Tibial artery (tissue), 4 donors: ENCODE data around the gene MGAT4C.

Experiments used
- DNase-seq, 2 donors: peaks; one replicate each; pipeline ENCODE4 v3.0.0-alpha.2; 2019
- H3K27ac ChIP-seq, 2 donors: fragments of 200-600 bp; sonication (generic) in 1 of 2; 1 replicate in 1 of 2; 2 replicates in 1 of 2; pipeline ENCODE4 v1.5.1; 2018 to 2019; ENCODE audit warnings: mild to moderate bottlenecking in 1 of 2
- H3K27me3 ChIP-seq, 2 donors: fragments of 200-600 bp; sonication (generic) in 1 of 2; one replicate each; pipeline versions ENCODE4 v1.5.1 to v1.6.0; 2016 to 2019
- H3K36me3 ChIP-seq, 3 donors: fragments of 200-600 bp; sonication (generic) in 2 of 3; one replicate each; pipeline ENCODE4 v1.5.1; 2016 to 2019; ENCODE audit warnings: mild to moderate bottlenecking in 2 of 3
- H3K4me1 ChIP-seq, 4 donors: fragments of 200-600 bp; sonication (generic) in 2 of 4; 1 replicate in 3 of 4; 2 replicates in 1 of 4; pipeline ENCODE4 v1.5.1; 2016 to 2019
- H3K4me3 ChIP-seq, 2 donors: fragments of 200-600 bp; sonication (generic) in 1 of 2; 1 replicate in 1 of 2; 2 replicates in 1 of 2; pipeline ENCODE4 v1.5.1; 2018 to 2019; ENCODE audit warnings: mild to moderate bottlenecking in 2 of 2
- H3K9me3 ChIP-seq, 3 donors: fragments of 200-600 bp; sonication (generic) in 1 of 3; one replicate each; pipeline ENCODE4 v1.5.1; 2016 to 2019
- CTCF ChIP-seq, 2 experiments: fragments of 200-600 bp in 1 of 2; fragments of 450-650 bp in 1 of 2; IDR thresholded peaks; one replicate each; pipeline ENCODE4 v1.5.1; 2017 to 2019; ENCODE audit warnings: antibody characterized with exemption in 2 of 2, mild to moderate bottlenecking in 1 of 2, moderate library complexity in 1 of 2
- intact Hi-C: fragments of 100-400 bp; cut with DNase I; formaldehyde crosslinking; loops from one replicate; pipeline ENCODE4 v1.15.0; 2023; ENCODE audit warnings: low total_unique reads

MGAT4C gene

DNA sequence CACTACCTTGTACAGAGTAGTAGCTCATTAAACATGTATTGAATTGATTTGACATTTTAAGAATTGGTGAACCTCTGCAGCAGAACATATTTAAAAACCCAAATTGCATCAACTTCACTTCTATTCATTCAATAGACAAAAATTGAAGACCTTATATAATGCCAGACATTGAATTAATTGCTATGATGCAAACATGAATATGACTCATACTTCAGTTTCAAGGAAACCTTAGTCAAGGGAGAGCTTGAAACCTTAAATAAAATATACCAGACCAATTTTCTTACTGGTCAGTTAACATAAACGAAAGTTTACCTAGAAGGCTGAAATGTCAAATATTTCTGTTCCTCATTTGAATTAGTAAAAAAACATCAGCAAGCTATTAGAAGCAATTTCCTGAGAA, 5.0 kb upstream of the MGAT4C start:
- no peak for TF ChIP-seq CTCF (IDR thresholded peaks at IDR 0.05)
- no peaks in the 10 kb centered on the region for H3K27me3 ChIP-seq
- H3K36me3 ChIP-seq: no peaks in the 10 kb centered on the region
- H3K4me3 ChIP-seq: no peak overlapping the region
- DNase-seq: no peak
- no peak overlapping the region for H3K27ac ChIP-seq
- intact Hi-C loops: no loop called here
- H3K9me3 ChIP-seq: no peaks in the 10 kb centered on the region
- H3K4me1 ChIP-seq: peaks cover 0 to 10% (median 8%) of the 10 kb centered on the region in 4 donors

DNA sequence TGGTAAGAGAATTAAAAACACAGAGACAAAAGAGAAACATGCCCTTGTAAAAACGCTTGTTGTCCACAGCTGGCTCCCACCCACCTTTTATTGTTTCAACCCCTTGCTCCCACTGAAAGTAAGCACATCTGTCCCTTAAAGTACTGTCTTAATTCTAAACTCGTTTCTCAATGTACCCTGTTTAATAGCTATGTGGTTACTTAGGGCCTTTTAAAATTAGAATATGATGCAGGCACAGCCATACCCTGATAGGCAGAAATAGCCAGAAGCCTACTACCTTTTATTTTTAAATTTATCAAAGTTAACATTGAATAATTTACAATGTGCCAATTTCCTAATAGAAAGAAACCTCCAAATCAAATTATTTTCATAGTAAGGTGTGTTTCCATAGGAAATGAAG, 4.0 kb upstream of the MGAT4C start:
- Histone ChIP-seq H3K4me1 (peaks cover 0 to 10% (median 8%) of the 10 kb centered on the region in 4 donors), H3K27ac (no peak overlapping the region), H3K4me3 (no peak overlapping the region), H3K9me3 (no peaks in the 10 kb centered on the region), H3K27me3 (no peaks in the 10 kb centered on the region), H3K36me3 (no peaks in the 10 kb centered on the region)
- intact Hi-C loops: no loop called here
- no peak for TF ChIP-seq CTCF (IDR thresholded peaks at IDR 0.05)
- no peak for DNase-seq

GRCh38 chr12:86257134-86257533, 943 bp upstream of the MGAT4C start:
- intact Hi-C loops: no loop called here
- no peaks in the 10 kb centered on the region for H3K27me3 ChIP-seq
- H3K27ac ChIP-seq: no peak overlapping the region
- H3K4me3 ChIP-seq: no peak overlapping the region
- no peak for TF ChIP-seq CTCF (IDR thresholded peaks at IDR 0.05)
- no peaks in the 10 kb centered on the region for H3K4me1 ChIP-seq
- no peaks in the 10 kb centered on the region for H3K36me3 ChIP-seq
- no peaks in the 10 kb centered on the region for H3K9me3 ChIP-seq
- DNase-seq: no peak

GRCh38 chr12:86254399-86255107, 1.6 kb downstream of the MGAT4C start:
- no peak for TF ChIP-seq CTCF (IDR thresholded peaks at IDR 0.05)
- H3K27me3 ChIP-seq: no peaks in the 10 kb centered on the region
- H3K27ac ChIP-seq: no peak overlapping the region
- intact Hi-C loops: no loop called here
- no peaks in the 10 kb centered on the region for H3K36me3 ChIP-seq
- no peak for DNase-seq
- no peaks in the 10 kb centered on the region for H3K9me3 ChIP-seq
- H3K4me3 ChIP-seq: no peak overlapping the region
- H3K4me1 ChIP-seq: no peaks in the 10 kb centered on the region

DNA sequence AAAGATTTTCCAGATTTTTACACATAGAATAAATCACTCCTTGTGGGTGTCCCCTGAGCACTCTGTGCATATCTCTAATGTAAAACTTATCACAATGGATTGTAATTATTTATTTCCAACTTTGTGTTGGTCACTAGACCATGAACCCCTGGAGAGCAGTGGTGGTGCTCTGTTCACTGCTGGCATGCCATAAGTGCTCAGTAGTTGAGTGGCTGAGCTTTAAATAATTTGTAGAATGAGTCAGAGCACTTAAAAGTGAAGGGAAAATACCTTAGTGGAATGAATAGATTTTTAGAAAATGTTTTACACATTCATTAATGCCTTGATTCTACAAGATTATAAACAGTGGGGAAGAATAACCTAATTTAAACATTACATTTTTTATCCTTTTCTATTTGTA, 6.3 kb downstream of the MGAT4C start:
- no peak for DNase-seq
- TF ChIP-seq CTCF (IDR thresholded peaks at IDR 0.05): no peak
- H3K9me3 ChIP-seq: no peaks in the 10 kb centered on the region
- no peak overlapping the region for H3K27ac ChIP-seq
- intact Hi-C loops: no loop called here
- H3K27me3 ChIP-seq: no peaks in the 10 kb centered on the region
- no peaks in the 10 kb centered on the region for H3K36me3 ChIP-seq
- H3K4me1 ChIP-seq: no peaks in the 10 kb centered on the region
- no peak overlapping the region for H3K4me3 ChIP-seq

GRCh38 chr12:86249276-86249675, 6.9 kb downstream of the MGAT4C start:
- intact Hi-C loops: no loop called here
- Histone ChIP-seq H3K4me1 (no peaks in the 10 kb centered on the region), H3K4me3 (no peak overlapping the region), H3K9me3 (no peaks in the 10 kb centered on the region), H3K27me3 (no peaks in the 10 kb centered on the region), H3K36me3 (no peaks in the 10 kb centered on the region), H3K27ac (no peak overlapping the region)
- no peak for TF ChIP-seq CTCF (IDR thresholded peaks at IDR 0.05)
- DNase-seq: no peak
